ENCODE data around the gene STARD13.
A peak's percentile ranks its signal among the peaks of the same experiment; 100 is the strongest.
"Not testable (repeated sequence)": the region's sequence is repeated elsewhere in the genome, so short reads cannot be mapped to it uniquely, and the experiment has no call there.

The STARD13 gene

GRCh38 chr13:33164331-33164730, 121.2 kb downstream of the STARD13 start:
- peak; percentile 38 for DNase-seq (ENCODE audit: low read depth)
- TF ChIP-seq CTCF (IDR thresholded peaks at IDR 0.05; ENCODE audit: low read length, missing control alignments) = no peak
- no peak overlapping the region for H3K4me3 ChIP-seq (replicated peaks; ENCODE audit: low read depth, low read length)

- DNase-seq (ENCODE audit: low read depth); H3K4me3 ChIP-seq (replicated peaks; ENCODE audit: low read depth, low read length): not testable (repeated sequence)
Measured at GRCh38 chr13:33162725-33163124, 122.8 kb downstream of the STARD13 start.

GRCh38 chr13:33158816-33159215, 126.7 kb downstream of the STARD13 start:
- no peak overlapping the region for H3K4me3 ChIP-seq (replicated peaks; ENCODE audit: low read depth, low read length)
- no peak for TF ChIP-seq CTCF (IDR thresholded peaks at IDR 0.05; ENCODE audit: low read length, missing control alignments)
- peak; percentile 24 for DNase-seq (ENCODE audit: low read depth)

GRCh38 chr13:33158271-33158670, 127.3 kb downstream of the STARD13 start:
- DNase-seq (ENCODE audit: low read depth) = no peak
- no peak for TF ChIP-seq CTCF (IDR thresholded peaks at IDR 0.05; ENCODE audit: low read length, missing control alignments)

GRCh38 chr13:33154911-33155310, 130.6 kb downstream of the STARD13 start:
- H3K4me3 ChIP-seq (replicated peaks; ENCODE audit: low read depth, low read length) = no peak overlapping the region

More at GRCh38 chr13:33158271-33158670, 127.3 kb downstream of the STARD13 start:
- no peak overlapping the region for H3K4me3 ChIP-seq (replicated peaks; ENCODE audit: low read depth, low read length)

GRCh38 chr13:33153421-33154404, 131.8 kb downstream of the STARD13 start:
- H3K4me3 ChIP-seq (replicated peaks; ENCODE audit: low read depth, low read length) = no peak overlapping the region
- peak; percentile 63 for DNase-seq (ENCODE audit: low read depth)
- TF ChIP-seq CTCF (IDR thresholded peaks at IDR 0.05; ENCODE audit: low read length, missing control alignments) = peak; percentile 40

More at GRCh38 chr13:33154911-33155310, 130.6 kb downstream of the STARD13 start:
- no peak for TF ChIP-seq CTCF (IDR thresholded peaks at IDR 0.05; ENCODE audit: low read length, missing control alignments)
- DNase-seq (ENCODE audit: low read depth) = no peak

- TF ChIP-seq CTCF (IDR thresholded peaks at IDR 0.05; ENCODE audit: low read length, missing control alignments) = no peak
- H3K4me3 ChIP-seq (replicated peaks; ENCODE audit: low read depth, low read length) = no peak overlapping the region
- no peak for DNase-seq (ENCODE audit: low read depth)
Measured at GRCh38 chr13:33152389-33152788, 133.2 kb downstream of the STARD13 start.

All from fibroblast of pulmonary artery (primary cell).